ENCODE measurements around the gene RPEL1.

The RPEL1 gene

GRCh38 chr10:103280506-103280905, 34.8 kb downstream of the RPEL1 start:
- no peak for DNase-seq (ENCODE audit: low spot score)

GRCh38 chr10:103281753-103282152, 36.1 kb downstream of the RPEL1 start:
- DNase-seq (ENCODE audit: low spot score) = peak; percentile 29

GRCh38 chr10:103282961-103283360, 37.3 kb downstream of the RPEL1 start:
- no peak for DNase-seq (ENCODE audit: low spot score)

GRCh38 chr10:103284170-103284569, 38.5 kb downstream of the RPEL1 start:
- DNase-seq (ENCODE audit: low spot score) = peak; percentile 8

GRCh38 chr10:103287992-103288391, 42.3 kb downstream of the RPEL1 start:
- no peak for DNase-seq (ENCODE audit: low spot score)

- no peak for DNase-seq (ENCODE audit: low spot score)
Observed at GRCh38 chr10:103291588-103291987, 45.9 kb downstream of the RPEL1 start.

GRCh38 chr10:103295374-103296015, 49.8 kb downstream of the RPEL1 start:
- DNase-seq (ENCODE audit: low spot score) = peak; percentile 33
